GM23338 (cell line): ENCODE measurements around the gene GSAP. TPM values are rescaled to one million over a fixed set of nuclear protein-coding genes. Genes with fewer than 3 reads are reported as not detected.
A peak's percentile ranks its signal among the peaks of the same experiment; 100 is the strongest.

Experiments
- ATAC-seq: fragments of 200-7000 bp; cut with Tn5 transposase; 3 replicates; pipeline ENCODE4 v1.9.1; 2020
- DNase-seq: peaks from one replicate; pipeline ENCODE4 v3.0.0-alpha.2; 2015; ENCODE audit warnings: low spot score
- H2AFZ ChIP-seq: fragments of 200-600 bp; sonication (generic); 2 replicates; pipeline ENCODE4 v1.8.0; 2016; ENCODE audit warnings: antibody characterized with exemption, mild to moderate bottlenecking, moderate library complexity
- H3F3A ChIP-seq: fragments of 200-600 bp; sonication (generic); replicated peaks from 2 replicates; pipeline ENCODE4 v1.8.0; 2017; ENCODE audit warnings: antibody characterized with exemption, mixed run types, low read depth
- H3K27ac ChIP-seq: fragments of 200-600 bp; sonication (generic); 2 replicates; pipeline ENCODE4 v1.6.1; 2016; ENCODE audit warnings: low read depth
- H3K27me3 ChIP-seq: fragments of 200-600 bp; sonication (generic); 2 replicates; pipeline ENCODE4 v1.8.0; 2016; ENCODE audit warnings: mild to moderate bottlenecking, mixed run types, moderate library complexity; ENCODE audit not compliant: insufficient read depth
- H3K36me3 ChIP-seq: fragments of 200-600 bp; sonication (generic); 2 replicates; pipeline ENCODE4 v1.8.0; 2016; ENCODE audit warnings: mild to moderate bottlenecking; ENCODE audit not compliant: insufficient read depth
- H3K4me1 ChIP-seq: fragments of 200-600 bp; sonication (generic); 2 replicates; pipeline ENCODE4 v1.8.0; 2016; ENCODE audit warnings: mild to moderate bottlenecking, moderate library complexity; ENCODE audit not compliant: insufficient read depth
- H3K4me2 ChIP-seq: fragments of 200-600 bp; sonication (generic); 2 replicates; pipeline ENCODE4 v1.7.1; 2017; ENCODE audit warnings: mixed run types
- H3K4me3 ChIP-seq: fragments of 200-600 bp; sonication (generic); 2 replicates; pipeline ENCODE4 v1.6.1; 2016; ENCODE audit warnings: mixed run types
- H3K79me2 ChIP-seq: fragments of 200-600 bp; sonication (generic); replicated peaks from 2 replicates; pipeline ENCODE4 v1.8.0; 2017; ENCODE audit warnings: mild to moderate bottlenecking; ENCODE audit not compliant: insufficient read depth
- H3K9me2 ChIP-seq: fragments of 200-600 bp; sonication (generic); 2 replicates; pipeline ENCODE4 v1.8.0; 2017; ENCODE audit not compliant: insufficient read depth
- H4K20me1 ChIP-seq: fragments of 200-600 bp; sonication (generic); replicated peaks from 2 replicates; pipeline ENCODE4 v1.8.0; 2017; ENCODE audit warnings: mild to moderate bottlenecking; ENCODE audit not compliant: insufficient read depth
- H3K27ac Mint-ChIP-seq: 2 replicates; pipeline ENCODE4 v1.8.0; 2020; ENCODE audit warnings: inconsistent platforms, mild to moderate bottlenecking, moderate library complexity, mixed read lengths
- H3K27me3 Mint-ChIP-seq: 3 replicates; pipeline ENCODE4 v1.8.0; 2022; ENCODE audit warnings: low read depth, mild to moderate bottlenecking, moderate library complexity, mixed read lengths, inconsistent platforms; ENCODE audit not compliant: insufficient read depth, poor library complexity
- H3K36me3 Mint-ChIP-seq: 3 replicates; pipeline ENCODE4 v1.8.0; 2021; ENCODE audit warnings: low read depth, mild to moderate bottlenecking, inconsistent platforms, moderate library complexity, mixed read lengths
- H3K4me1 Mint-ChIP-seq: 3 replicates; pipeline ENCODE4 v1.8.0; 2020; ENCODE audit warnings: mild to moderate bottlenecking, inconsistent platforms, mixed read lengths
- H3K4me3 Mint-ChIP-seq: 3 replicates; pipeline ENCODE4 v1.8.0; 2021; ENCODE audit warnings: moderate library complexity, mild to moderate bottlenecking, inconsistent platforms, mixed read lengths
- H3K9me3 Mint-ChIP-seq: 3 replicates; pipeline ENCODE4 v1.8.0; 2020; ENCODE audit warnings: moderate library complexity, mild to moderate bottlenecking, inconsistent platforms, mixed read lengths
- ZNF331 ChIP-seq: fragments of 250-450 bp; sonication (Bioruptor Pico); IDR thresholded peaks from 2 replicates; pipeline ENCODE4 v1.5.0; 2020; ENCODE audit warnings: low read depth, mild to moderate bottlenecking, moderate library complexity
- polyA plus RNA-seq: library from polyadenylated mRNA; unstranded; fragments of >200 nt; fragmentation: Nextera tagmentation; extraction: Ambion mirVana; gene quantifications from 2 replicates; pipeline ENCODE4 v1.2.1, GENCODE V29; 2016
- total RNA-seq: library from RNA; depleted of rRNA; stranded (reverse); fragments of >200 nt; shearing (Covaris generic); gene quantifications from 2 replicates; pipeline ENCODE4 v1.2.3, GENCODE V29; 2014
- TF ChIP-seq, protein P1 (sequence below): fragments of 250-450 bp; sonication (Bioruptor Pico); IDR thresholded peaks from 2 replicates; pipeline ENCODE4 v1.5.0; 2020; ENCODE audit warnings: mild to moderate bottlenecking, moderate library complexity
- TF ChIP-seq, protein P2 (sequence below), 2 experiments: fragments of 200-600 bp in 1 of 2; sonication (generic) in 1 of 2; conservative IDR thresholded peaks; 2 replicates each; pipeline versions ENCODE4 v1.5.1 to v1.6.1; 2016 to 2017; ENCODE audit warnings: antibody characterized with exemption in 2 of 2, low read depth in 2 of 2, mild to moderate bottlenecking in 2 of 2, moderate library complexity in 1 of 2
- TF ChIP-seq, protein P3 (sequence below): IDR thresholded peaks from one replicate; pipeline ENCODE4 v1.6.1; 2018; ENCODE audit warnings: antibody characterized with exemption; ENCODE audit not compliant: unreplicated experiment

GSAP gene
- total and polyA plus RNA-seq, 2 experiments from 2014 or later, result 0.63 to 1.1 TPM

DNA sequence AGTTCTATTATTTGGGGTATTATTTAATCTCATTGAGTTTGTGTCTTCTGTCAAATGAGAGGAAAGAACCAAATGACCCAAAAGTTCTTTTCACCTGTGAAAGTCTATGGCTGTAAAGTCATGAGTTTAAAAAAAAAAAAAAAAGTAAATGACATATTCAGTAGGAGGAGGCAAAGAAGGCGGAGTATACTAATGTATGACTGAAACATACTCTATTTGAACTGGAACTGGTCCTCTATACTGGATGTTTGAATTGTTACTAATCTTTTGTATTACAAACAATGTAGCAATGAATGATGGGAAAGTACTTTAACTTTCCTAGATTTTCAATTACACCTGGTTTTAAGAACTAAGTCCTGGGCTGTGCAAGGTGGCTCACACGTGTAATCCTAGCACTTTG, 24.9 kb upstream of the GSAP start (continued):
- TF ChIP-seq, protein P1, sequence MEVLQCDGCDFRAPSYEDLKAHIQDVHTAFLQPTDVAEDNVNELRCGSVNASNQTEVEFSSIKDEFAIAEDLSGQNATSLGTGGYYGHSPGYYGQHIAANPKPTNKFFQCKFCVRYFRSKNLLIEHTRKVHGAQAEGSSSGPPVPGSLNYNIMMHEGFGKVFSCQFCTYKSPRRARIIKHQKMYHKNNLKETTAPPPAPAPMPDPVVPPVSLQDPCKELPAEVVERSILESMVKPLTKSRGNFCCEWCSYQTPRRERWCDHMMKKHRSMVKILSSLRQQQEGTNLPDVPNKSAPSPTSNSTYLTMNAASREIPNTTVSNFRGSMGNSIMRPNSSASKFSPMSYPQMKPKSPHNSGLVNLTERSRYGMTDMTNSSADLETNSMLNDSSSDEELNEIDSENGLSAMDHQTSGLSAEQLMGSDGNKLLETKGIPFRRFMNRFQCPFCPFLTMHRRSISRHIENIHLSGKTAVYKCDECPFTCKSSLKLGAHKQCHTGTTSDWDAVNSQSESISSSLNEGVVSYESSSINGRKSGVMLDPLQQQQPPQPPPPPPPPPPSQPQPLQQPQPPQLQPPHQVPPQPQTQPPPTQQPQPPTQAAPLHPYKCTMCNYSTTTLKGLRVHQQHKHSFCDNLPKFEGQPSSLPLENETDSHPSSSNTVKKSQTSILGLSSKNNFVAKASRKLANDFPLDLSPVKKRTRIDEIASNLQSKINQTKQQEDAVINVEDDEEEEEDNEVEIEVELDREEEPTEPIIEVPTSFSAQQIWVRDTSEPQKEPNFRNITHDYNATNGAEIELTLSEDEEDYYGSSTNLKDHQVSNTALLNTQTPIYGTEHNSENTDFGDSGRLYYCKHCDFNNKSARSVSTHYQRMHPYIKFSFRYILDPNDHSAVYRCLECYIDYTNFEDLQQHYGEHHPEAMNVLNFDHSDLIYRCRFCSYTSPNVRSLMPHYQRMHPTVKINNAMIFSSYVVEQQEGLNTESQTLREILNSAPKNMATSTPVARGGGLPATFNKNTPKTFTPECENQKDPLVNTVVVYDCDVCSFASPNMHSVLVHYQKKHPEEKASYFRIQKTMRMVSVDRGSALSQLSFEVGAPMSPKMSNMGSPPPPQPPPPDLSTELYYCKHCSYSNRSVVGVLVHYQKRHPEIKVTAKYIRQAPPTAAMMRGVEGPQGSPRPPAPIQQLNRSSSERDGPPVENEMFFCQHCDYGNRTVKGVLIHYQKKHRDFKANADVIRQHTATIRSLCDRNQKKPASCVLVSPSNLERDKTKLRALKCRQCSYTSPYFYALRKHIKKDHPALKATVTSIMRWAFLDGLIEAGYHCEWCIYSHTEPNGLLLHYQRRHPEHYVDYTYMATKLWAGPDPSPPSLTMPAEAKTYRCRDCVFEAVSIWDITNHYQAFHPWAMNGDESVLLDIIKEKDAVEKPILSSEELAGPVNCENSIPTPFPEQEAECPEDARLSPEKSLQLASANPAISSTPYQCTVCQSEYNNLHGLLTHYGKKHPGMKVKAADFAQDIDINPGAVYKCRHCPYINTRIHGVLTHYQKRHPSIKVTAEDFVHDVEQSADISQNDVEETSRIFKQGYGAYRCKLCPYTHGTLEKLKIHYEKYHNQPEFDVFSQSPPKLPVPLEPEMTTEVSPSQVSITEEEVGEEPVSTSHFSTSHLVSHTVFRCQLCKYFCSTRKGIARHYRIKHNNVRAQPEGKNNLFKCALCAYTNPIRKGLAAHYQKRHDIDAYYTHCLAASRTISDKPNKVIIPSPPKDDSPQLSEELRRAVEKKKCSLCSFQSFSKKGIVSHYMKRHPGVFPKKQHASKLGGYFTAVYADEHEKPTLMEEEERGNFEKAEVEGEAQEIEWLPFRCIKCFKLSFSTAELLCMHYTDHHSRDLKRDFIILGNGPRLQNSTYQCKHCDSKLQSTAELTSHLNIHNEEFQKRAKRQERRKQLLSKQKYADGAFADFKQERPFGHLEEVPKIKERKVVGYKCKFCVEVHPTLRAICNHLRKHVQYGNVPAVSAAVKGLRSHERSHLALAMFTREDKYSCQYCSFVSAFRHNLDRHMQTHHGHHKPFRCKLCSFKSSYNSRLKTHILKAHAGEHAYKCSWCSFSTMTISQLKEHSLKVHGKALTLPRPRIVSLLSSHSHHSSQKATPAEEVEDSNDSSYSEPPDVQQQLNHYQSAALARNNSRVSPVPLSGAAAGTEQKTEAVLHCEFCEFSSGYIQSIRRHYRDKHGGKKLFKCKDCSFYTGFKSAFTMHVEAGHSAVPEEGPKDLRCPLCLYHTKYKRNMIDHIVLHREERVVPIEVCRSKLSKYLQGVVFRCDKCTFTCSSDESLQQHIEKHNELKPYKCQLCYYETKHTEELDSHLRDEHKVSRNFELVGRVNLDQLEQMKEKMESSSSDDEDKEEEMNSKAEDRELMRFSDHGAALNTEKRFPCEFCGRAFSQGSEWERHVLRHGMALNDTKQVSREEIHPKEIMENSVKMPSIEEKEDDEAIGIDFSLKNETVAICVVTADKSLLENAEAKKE, result no peak
- TF ChIP-seq ZNF331 (CRISPR knock-in tag), result no peak

DNA sequence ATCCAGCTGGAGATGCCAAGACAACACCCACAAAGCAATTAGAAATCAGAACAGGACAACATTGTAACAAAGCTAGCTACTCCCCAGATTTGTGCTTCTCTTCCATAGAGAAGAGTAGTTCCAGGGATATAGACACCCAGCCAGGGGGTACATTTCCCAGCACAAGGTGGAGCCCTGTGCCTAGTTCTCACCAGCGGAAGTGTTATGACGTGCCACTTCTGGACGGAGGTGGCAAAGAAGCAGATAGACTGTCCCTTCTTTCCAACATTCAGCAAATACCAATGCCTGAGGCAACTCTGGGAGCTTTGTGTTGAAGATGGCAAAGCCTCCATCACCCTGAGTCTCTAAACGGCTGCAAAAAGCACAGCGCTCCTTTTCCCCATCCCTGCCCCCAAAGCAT, 23.4 kb upstream of the GSAP start:
- ATAC-seq (peak; percentile 53), DNase-seq (peak; percentile 20)
- Mint-ChIP-seq H3K4me3 (no peak overlapping the region), H3K9me3 (no peaks in the 10 kb centered on the region), H3K27ac (no peak overlapping the region), H3K36me3 (no peaks in the 10 kb centered on the region), H3K27me3 (no peaks in the 10 kb centered on the region), H3K4me1 (peaks cover 6% of the 10 kb centered on the region)
- no peaks in the 10 kb centered on the region for H4K20me1 ChIP-seq
- H3K79me2 ChIP-seq, result no peaks in the 10 kb centered on the region
- peak overlapping the region; percentile 20; the same call in 1 of the 2 replicates for H2AFZ ChIP-seq
- TF ChIP-seq, protein P2, sequence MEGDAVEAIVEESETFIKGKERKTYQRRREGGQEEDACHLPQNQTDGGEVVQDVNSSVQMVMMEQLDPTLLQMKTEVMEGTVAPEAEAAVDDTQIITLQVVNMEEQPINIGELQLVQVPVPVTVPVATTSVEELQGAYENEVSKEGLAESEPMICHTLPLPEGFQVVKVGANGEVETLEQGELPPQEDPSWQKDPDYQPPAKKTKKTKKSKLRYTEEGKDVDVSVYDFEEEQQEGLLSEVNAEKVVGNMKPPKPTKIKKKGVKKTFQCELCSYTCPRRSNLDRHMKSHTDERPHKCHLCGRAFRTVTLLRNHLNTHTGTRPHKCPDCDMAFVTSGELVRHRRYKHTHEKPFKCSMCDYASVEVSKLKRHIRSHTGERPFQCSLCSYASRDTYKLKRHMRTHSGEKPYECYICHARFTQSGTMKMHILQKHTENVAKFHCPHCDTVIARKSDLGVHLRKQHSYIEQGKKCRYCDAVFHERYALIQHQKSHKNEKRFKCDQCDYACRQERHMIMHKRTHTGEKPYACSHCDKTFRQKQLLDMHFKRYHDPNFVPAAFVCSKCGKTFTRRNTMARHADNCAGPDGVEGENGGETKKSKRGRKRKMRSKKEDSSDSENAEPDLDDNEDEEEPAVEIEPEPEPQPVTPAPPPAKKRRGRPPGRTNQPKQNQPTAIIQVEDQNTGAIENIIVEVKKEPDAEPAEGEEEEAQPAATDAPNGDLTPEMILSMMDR (conservative IDR thresholded peaks at IDR 0.05; ENCODE audit: low read depth in 2 of 2), result peak; percentile 28 to 66; a peak in 3 of 4 replicates
- TF ChIP-seq, protein P3, sequence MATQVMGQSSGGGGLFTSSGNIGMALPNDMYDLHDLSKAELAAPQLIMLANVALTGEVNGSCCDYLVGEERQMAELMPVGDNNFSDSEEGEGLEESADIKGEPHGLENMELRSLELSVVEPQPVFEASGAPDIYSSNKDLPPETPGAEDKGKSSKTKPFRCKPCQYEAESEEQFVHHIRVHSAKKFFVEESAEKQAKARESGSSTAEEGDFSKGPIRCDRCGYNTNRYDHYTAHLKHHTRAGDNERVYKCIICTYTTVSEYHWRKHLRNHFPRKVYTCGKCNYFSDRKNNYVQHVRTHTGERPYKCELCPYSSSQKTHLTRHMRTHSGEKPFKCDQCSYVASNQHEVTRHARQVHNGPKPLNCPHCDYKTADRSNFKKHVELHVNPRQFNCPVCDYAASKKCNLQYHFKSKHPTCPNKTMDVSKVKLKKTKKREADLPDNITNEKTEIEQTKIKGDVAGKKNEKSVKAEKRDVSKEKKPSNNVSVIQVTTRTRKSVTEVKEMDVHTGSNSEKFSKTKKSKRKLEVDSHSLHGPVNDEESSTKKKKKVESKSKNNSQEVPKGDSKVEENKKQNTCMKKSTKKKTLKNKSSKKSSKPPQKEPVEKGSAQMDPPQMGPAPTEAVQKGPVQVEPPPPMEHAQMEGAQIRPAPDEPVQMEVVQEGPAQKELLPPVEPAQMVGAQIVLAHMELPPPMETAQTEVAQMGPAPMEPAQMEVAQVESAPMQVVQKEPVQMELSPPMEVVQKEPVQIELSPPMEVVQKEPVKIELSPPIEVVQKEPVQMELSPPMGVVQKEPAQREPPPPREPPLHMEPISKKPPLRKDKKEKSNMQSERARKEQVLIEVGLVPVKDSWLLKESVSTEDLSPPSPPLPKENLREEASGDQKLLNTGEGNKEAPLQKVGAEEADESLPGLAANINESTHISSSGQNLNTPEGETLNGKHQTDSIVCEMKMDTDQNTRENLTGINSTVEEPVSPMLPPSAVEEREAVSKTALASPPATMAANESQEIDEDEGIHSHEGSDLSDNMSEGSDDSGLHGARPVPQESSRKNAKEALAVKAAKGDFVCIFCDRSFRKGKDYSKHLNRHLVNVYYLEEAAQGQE, result no peak
- no peaks in the 10 kb centered on the region for H3K9me2 ChIP-seq
- no peak overlapping the region for H3K4me2 ChIP-seq
- no peaks in the 10 kb centered on the region for H3K27me3 ChIP-seq
- H3K27ac ChIP-seq, result no peak overlapping the region
- H3K36me3 ChIP-seq, result no peaks in the 10 kb centered on the region
- H3F3A ChIP-seq, result no peaks in the 10 kb centered on the region
- no peaks in the 10 kb centered on the region; the same call in 1 of the 2 replicates for H3K4me1 ChIP-seq
- H3K4me3 ChIP-seq, result no peak overlapping the region
